CD4-positive, alpha-beta T cell treated with Interleukin-17A for 1 hour (primary cell): ENCODE data around the gene SMPDL3A.

ENCODE experiments used
- DNase-seq: peaks from one replicate; pipeline ENCODE4 v3.0.0-alpha.2; 2020

Gene SMPDL3A

DNA sequence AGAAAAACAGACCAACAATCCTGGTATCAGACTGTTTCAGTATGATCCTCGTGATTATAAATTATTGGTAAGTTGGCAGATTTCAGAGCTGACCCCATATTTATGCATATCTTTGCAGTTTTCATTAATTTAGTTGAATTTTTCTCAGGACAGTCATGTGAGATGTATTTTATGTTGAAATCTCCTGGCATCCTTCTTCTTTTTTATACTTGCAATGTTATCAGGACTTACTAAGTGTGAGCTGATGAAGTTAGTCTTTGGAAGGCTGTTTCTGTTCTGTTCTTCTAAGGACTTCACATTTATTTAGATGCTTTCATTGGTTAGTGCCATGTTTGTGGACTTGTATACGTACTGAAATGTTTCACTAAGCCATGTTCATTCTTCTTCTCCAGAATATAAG lies 17.2 kb downstream of the SMPDL3A start:
- DNase-seq: no peak

DNA sequence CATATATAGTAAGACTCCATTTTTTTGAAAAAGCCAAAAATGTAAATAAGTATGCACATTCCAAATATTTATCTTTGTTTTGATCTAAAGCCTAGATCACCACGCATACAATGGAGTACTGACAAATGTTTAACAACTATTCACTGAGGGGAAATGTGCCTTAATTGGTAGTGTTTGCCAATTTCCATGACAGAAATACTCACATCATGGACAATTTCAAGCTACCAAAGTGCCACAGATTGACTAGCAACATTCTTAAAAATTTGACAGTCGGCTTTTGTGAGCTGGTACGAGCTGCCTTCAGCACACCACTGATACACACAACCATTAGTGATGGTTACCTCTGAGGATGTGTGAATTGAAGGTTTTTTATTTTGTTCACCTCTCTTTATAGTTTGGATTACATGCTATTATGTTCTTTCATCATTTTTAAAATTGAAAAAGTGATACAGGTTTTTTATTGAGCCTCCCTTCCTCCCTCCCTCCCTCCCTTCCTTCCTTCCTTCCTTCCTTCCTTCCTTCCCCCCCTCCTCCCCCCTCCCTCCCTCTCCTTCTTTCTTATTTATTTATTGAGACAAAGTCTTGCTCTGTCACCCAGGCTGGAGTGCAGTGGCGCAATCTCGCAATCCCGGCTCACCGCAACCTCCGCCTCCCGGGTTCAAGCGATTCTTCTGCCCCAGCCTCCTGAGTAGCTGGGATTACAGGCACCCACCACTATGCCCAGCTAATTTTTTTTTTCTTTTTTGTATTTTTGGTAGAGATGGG lies 19.2 kb downstream of the SMPDL3A start:
- no peak for DNase-seq

DNA sequence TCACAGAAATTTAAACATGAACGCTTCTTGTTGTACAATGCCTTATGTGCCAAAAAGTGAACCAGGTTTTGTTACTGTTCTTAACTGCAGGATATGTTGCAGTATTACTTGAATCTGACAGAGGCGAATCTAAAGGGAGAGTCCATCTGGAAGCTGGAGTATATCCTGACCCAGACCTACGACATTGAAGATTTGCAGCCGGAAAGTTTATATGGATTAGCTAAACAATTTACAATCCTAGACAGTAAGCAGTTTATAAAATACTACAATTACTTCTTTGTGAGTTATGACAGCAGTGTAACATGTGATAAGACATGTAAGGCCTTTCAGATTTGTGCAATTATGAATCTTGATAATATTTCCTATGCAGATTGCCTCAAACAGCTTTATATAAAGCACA lies 19.9 kb downstream of the SMPDL3A start:
- no peak for DNase-seq

DNA sequence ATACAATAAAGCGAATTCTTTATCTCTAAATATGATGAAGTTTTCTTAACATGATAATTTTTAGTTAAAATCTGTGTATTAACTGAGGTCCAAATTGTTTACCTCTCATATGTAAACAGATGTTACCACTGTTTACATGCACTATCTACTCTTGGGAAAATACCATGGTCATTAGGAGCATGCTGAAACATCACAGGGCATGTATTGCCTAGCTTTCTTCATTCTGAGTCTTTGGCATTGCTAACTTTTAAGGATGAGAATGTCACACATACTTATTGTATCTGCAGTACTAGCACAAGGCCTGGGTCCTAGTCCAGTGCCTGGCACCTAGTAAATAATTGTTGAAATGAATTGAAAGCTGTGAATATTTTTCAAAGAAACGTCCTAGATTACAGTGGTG lies 20.6 kb downstream of the SMPDL3A start:
- DNase-seq: no peak

DNA sequence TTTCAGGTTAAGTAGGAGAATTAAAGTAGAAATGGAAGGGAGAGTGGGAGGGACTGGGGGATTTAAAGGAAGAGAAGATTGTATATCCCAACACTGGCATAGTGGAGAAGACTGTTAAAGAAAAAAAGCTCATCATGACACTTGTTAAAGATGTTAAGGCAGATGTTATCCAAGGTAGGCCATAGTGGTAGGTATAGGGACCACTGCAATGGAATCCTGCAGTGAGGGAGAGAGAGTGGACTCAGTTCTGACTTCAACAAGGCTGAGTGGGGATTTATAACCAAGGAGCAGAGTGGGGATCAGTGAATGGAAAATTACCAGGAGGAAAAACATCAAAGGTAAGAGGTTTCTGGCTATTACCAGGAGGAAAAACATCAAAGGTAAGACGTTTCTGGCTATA lies 21.1 kb downstream of the SMPDL3A start:
- no peak for DNase-seq

DNA sequence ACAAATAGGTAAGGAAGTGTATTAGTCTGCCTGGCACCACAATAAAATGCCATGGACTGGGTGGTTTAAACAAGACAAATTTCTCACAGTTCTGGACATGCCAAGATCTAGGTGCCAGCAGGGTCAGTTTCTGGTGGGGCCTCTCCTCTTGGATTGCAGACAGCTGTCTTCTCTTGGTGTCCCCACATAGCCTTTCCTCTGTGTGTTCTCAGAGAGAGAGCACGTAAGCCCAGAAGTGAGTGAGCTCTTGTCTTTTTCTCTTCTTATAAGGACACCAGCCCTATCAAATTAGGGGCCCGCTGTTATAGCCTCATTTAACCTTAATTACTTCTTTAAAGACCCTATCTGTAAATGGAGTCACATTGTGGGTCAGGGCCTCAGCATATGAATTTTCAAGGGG lies 28.3 kb downstream of the SMPDL3A start:
- DNase-seq: no peak

DNA sequence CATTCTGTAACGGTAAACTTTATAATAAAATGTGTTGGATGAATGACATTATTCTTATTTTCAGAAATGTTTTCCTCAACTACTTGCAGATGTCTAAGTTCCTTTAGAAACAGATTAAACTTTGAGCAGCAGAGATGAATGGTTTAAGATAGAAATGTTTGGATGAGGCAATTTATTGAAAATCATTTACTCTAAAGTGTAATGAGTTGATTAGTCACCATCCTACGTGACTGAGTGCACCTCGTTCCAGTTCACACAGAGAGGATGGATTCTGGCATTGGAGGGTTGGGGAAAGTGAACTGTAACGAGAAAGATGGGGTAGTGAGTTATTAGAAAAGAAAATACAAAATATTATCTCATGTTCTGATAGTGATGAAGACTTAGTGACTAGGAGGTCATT lies 28.7 kb downstream of the SMPDL3A start:
- no peak for DNase-seq

DNA sequence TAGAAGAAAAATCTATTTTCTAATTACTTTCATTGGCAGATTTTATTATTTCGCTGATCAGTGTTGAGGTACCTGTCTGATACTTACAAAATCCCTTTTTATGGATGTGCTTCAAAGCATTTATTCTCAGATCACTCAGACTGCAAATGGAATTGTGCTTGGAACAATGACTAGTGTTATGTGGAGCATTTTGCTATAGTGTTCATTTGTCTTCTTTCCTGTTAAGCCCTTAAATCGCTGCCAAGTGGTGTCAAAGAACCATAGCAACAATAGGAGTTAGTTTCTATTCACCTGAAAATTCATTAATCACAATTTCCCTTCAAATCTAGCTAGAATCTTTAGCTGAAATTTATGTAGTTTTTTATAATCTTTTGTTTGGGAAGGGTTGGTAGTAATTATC lies 29.8 kb downstream of the SMPDL3A start:
- no peak for DNase-seq

DNA sequence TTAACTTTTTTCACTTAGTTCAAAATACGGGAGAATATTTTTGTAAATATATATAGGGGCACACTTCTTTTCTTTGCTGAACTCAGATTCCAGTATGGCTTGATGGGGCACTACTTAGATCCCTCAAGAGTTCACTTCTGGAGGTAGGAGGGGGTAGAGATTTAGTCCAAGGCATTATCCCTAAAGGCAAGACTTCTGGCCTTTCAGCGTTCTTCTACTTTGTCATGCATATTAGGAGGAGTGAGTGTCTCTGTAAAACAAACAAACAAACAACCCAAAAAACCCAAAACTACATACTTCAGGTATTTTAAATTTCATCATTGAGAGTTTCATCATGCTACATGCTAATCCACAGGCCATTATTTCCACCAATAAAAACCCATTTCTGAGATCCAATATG lies 32.0 kb downstream of the SMPDL3A start:
- DNase-seq: no peak

DNA sequence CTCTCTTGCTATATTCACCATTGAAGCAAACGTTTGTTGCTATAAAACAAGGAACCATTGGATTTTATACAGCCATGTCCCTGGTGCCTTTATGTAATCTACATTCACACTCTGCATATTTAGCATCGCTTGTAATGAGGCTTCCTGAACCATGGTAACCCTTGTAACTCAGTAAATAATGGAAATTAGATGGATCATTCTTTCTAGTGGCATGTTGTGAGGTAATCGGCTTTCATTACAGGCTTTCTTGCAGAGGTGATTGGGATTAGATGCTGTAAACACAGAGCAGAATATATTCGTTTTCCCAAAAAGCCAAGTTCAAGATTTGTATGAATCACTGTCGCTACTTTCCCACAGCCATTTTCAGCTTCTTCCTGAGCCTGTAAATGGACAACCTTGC lies 36.1 kb downstream of the SMPDL3A start:
- no peak for DNase-seq

DNA sequence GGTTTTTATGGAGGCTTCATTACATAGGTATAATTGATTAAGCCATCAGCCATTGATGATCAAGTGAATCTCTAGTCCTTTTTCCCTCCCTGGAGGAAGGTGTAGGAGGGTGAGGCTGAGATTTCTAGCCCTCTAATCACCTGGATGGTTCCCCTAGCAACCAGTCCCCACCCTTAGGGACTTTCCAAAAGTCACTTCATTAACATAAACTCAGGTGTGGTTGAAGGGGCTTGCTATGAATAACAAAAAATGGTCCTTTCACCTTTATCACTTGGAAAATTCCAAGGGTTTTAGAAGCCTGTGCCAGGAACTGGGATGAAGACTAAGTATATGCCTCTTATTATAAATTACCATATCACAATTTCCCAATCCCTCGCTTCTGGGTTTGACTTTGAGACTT lies 40.4 kb downstream of the SMPDL3A start:
- no peak for DNase-seq

DNA sequence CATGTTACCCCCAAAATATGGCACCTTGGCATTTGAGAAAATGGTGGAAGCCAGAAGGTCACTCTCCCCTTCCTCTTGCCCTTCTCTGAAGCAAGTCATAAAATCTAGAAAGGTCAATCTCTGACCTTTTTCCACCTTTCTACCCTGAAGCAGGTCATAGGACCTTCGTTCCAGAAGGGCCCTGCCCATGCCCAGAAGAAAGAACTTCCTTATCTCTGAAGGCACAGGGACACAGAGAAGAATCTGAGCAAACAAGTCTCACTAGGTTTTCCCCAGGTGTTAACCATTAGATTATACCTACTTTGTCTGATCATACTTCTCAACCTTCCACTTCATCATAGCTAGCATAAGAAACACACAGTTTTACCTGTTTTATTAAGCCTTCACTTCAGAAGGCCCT lies 42.5 kb downstream of the SMPDL3A start:
- no peak for DNase-seq

DNA sequence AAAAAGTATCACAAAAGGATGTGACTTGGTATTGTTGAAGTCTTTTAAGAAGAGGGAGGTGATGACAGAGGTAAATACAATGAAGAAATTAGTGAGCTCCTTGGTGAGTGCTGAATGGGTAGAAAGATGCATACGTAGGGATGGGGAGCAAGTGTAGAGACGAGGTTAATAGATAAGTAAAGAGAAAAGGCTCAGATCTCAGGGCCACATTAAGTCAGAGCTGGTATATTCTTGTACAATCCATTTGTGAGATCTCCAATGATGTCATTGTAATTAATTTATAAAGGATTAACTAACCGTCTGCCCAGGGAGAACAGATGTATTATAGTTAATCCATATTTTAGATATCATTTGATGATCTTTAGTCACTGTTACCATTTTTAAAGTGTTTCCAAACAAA lies 43.4 kb downstream of the SMPDL3A start:
- no peak for DNase-seq

DNA sequence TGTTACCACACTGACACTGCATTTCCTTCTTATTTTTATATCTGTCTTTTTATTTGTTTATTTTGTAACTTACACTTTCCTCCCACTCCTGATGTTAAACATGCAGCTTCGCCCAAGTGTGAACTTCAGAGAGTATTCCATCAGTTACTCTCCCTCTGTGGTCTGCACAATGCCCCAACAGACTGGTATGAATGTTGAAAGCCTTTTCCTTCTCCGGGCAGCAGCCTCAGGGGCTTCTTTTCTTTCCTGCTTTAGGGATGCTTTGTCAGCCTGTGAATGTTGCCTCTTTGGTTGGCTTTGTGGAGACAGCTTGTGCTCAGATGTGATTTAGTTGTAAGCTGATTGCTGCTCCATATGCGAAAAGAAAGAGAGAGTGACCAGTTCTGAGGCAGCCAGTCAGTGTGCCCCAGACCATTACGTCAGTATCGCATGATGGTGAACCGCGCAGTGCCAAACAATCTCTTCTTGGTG lies 44.0 kb downstream of the SMPDL3A start:
- no peak for DNase-seq

DNA sequence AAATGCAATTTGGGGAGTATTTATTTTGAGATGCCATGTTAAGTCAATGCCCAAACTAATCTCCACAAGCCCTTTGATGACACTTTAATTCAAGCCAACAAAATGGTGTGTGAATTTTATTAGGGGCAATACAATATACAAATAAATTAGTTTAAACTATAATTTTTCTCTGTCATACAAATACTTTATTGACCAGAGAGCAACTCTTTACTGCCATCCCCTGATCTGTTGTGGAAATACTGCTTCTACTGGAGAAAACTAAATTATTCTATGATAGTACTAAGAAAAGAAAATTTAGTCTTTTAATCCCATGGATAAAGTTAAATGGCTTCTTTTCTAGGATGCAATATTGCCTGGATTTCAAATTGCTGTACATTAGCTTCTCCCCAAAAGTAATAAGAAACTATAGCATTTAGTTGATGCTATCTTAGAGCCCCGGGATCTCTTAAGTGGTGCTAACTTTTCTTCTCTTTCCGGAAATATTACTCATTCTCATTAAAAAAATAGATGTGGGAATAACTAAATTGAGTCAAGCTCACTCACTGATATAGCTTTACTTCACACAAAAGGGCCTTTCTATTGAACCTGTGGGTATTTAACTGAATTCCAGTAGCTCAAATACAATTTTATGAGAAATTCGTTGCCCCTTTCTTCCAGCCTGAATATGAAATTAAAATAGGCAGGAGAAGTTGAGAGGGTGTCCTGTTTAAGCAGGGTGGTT lies 49.2 kb downstream of the SMPDL3A start:
- no peak for DNase-seq

DNA sequence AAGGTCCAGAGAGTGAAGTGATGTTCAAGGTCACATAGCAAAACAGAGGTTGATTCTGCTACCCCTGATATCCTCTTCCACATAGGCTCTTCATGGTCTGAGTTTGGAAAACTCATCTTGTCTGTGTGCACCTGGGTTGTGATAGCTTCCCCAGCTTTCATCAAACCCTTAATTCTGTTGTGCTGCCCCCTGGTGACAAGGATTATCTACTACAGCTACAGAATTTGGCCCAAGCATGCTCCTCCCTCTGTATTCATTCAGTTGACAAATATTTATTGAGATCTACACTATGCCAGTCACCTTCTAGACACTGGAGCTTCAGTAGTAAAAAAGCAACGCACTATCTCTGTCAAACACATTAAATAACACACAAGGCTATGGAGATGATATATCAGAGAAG lies 50.4 kb downstream of the SMPDL3A start:
- DNase-seq: peak; percentile 45

DNA sequence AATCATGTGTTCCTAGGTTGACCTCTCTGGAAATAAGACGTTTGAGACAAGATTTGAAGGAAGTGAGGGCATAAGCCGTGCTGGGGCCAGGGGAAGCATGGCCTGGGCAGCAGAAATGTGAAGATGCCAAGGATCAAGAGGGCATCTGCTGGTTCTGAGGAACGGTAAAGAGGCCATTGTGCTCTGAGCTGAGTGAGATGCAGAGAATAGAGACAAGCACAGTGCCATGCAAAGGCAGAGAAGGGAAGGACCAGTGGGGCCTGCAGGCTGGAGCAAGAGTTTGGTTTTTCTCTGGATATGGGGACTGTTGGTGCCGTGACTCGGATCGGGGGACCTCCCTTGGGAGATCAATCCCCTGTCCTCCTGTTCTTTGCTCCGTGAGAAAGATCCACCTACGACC lies 50.8 kb downstream of the SMPDL3A start:
- no peak for DNase-seq

DNA sequence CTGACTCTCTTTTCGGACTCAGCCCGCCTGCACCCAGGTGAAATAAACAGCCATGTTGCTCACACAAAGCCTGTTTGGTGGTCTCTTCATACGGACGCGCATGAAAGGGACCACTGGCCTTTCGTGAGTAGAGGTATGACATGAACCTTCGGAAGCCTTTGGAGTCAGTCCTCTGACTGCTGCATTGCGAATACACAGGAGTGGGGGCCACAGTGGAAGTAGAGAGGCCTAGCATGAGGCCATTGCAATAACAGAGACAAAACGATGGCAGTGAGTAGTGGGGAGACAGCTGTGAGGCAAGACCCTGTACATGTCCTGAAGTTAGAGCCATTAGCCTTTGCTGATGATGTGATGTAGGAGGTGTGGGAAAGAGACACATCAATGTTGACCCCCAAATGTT lies 56.4 kb downstream of the SMPDL3A start:
- no peak for DNase-seq

DNA sequence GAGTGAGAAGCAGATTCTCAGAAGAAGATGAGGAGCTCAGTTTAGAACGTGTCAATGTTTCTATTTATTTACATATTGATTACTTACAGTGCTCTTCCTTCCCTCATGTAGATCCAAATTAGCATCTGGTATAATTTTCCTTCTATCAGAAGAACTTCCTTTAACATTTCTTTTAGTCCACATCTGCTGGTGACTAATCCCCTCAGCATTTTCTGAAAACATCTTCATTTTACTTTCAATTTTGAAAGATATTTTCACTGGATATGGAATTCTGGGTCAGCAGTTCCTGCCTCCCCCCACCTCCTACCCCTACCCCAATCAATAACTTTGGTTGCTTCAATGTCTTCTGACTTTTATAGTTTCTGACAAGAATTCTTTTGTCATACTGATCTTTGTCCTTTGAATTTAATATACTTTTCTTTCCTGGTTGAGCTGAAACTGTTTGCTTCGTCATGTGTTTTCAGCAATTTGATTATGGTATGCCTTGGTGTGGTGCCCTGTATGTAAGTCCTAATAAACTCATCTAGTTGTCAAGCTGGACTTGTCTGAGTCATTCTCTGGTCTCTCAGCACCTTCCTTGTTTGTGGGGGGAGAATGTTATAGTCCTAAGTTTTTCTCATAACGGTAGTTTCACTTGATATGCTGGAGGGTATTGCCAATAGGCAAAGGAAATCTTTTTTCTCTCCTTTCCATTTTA lies 57.0 kb downstream of the SMPDL3A start:
- no peak for DNase-seq

DNA sequence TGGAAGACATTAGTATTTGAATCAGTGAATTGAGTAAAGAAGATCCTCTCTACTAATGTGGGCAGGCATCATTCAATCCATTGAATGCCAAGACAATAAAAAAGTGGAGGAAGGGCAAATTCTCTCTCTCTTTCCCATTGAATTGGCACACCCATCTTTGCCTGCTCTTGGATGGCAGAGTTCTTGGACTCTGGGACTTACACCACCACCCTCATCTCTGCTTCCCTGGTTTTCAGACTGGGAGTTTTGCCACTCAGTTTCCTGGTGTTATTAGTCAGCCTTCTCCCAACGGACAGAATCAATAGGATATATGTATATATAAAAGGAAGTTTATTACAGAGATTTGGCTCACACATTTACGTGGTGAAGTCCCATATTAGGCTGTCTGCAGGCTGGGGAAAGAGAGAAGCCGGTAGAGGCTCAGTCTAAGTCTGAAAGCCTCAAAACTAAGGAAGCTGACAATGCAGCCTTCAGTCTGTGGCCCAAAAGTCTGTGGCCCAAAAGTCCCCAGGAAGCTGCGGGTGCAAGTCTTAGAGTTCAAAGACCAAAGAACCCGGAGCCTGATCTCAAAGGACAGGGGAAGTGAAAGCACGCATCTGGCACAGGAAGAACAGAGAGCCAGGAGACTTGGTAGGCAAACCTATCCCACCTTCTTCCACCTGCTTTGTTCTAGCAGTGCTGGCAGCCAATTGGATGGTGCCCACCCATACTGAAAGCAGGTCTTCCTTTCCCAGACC lies 64.4 kb downstream of the SMPDL3A start:
- DNase-seq: no peak
